Thyroid gland (tissue), 4 donors: Measurements from ENCODE around the gene RASA1.

Experiments used
- CTCF ChIP-seq, 6 experiments: fragments of 200-600 bp in 3 of 6; fragments of 450-650 bp in 3 of 6; sonication (generic) in 3 of 6; IDR thresholded peaks; one replicate each; pipeline ENCODE4 v1.5.1; 2016 to 2019; ENCODE audit warnings: antibody characterized with exemption in 6 of 6, mild to moderate bottlenecking in 2 of 6, inconsistent platforms in 1 of 6, moderate library complexity in 1 of 6
- POLR2A ChIP-seq, 2 donors: fragments of 450-650 bp; IDR thresholded peaks; one replicate each; pipeline ENCODE4 v1.6.1; 2017; ENCODE audit warnings: antibody characterized with exemption in 2 of 2, mild to moderate bottlenecking in 2 of 2, moderate library complexity in 1 of 2

GRCh38 chr5:87282269-87282668, 14.6 kb downstream of the RASA1 start:
- TF ChIP-seq CTCF (IDR thresholded peaks at IDR 0.05), result no peak
- TF ChIP-seq POLR2A (IDR thresholded peaks at IDR 0.05), result no peak
